OCI-LY3 (cell line): ENCODE data around the gene SOWAHC.

Source experiments
- CTCF ChIP-seq: fragments of 200-600, 300-600 bp; sonication (generic); IDR thresholded peaks from 2 replicates; pipeline ENCODE4 v1.5.1; 2014; ENCODE audit warnings: antibody characterized with exemption, low read length, low read depth
- EZH2phosphoT487 ChIP-seq: fragments of 200-600 bp; shearing (Covaris generic); IDR thresholded peaks from 2 replicates; pipeline ENCODE4 v1.6.1; 2018; ENCODE audit warnings: antibody characterized with exemption, mixed run types, low read depth

DNA sequence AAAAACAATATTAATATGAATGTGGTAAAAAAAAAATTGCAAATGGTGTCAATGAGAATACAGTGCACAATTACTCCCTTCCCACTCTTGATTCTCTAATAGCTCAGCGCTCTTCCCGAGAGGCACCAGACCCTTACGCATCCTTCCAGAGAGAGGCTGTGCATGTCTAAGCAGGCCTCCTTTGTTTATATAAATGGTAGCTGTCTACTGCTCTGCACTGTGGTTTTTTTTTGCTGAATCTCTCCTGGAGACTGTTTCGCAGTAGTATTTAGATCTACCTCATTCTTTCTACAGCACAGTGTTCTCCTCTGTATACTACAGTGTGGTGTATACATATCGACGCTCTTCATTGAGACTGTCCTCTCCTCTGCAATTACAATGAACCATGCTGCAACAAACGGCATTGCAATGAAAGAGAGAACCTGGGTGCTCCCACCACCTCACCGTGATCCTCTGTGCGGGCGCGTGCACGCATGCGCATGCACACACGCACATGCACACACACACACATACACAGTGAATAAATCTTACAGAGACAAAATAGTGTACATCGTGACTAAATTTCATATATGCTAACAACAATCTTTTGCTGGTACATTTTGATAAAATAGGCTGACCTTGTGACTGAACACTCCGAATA lies 19.8 kb upstream of the SOWAHC start:
- TF ChIP-seq CTCF (no peak), EZH2phosphoT487 (no peak)
